GM18858 (cell line): ENCODE measurements around the gene BCL2L13.

Experiments used
- ATAC-seq: cut with Tn5 transposase; IDR thresholded peaks from one replicate; pipeline ENCODE4 v1.9.1; 2021; ENCODE audit not compliant: unreplicated experiment

BCL2L13 gene

GRCh38 chr22:17726006-17726927 is 87.7 kb downstream of the BCL2L13 start:
- no peak for ATAC-seq

- no peak for ATAC-seq
These were observed 88.7 kb downstream of the BCL2L13 start for GRCh38 chr22:17726928-17727897.

GRCh38 chr22:17728786-17729185 is 90.2 kb downstream of the BCL2L13 start:
- ATAC-seq, result no peak

- ATAC-seq, result no peak
These were observed 91.0 kb downstream of the BCL2L13 start for GRCh38 chr22:17729561-17729960.

GRCh38 chr22:17732251-17732854 is 93.8 kb downstream of the BCL2L13 start:
- ATAC-seq, result no peak

GRCh38 chr22:17733466-17733865 is 94.9 kb downstream of the BCL2L13 start:
- no peak for ATAC-seq

GRCh38 chr22:17734187-17734586 is 95.6 kb downstream of the BCL2L13 start:
- no peak for ATAC-seq

GRCh38 chr22:17738386-17739128 is 100.0 kb downstream of the BCL2L13 start:
- ATAC-seq, result no peak

- no peak for ATAC-seq
These were observed 100.8 kb downstream of the BCL2L13 start for GRCh38 chr22:17739196-17739975.

- ATAC-seq, result no peak
These were observed 103.4 kb downstream of the BCL2L13 start for GRCh38 chr22:17741866-17742526.

- ATAC-seq, result no peak
These were observed 104.0 kb downstream of the BCL2L13 start for GRCh38 chr22:17742527-17742902.

- ATAC-seq, result no peak
These were observed 105.3 kb downstream of the BCL2L13 start for GRCh38 chr22:17743661-17744411.

- ATAC-seq, result no peak
These were observed 105.9 kb downstream of the BCL2L13 start for GRCh38 chr22:17744430-17744829.

- ATAC-seq, result no peak
These were observed 108.4 kb downstream of the BCL2L13 start for GRCh38 chr22:17746916-17747315.

- ATAC-seq, result no peak
These were observed 110.2 kb downstream of the BCL2L13 start for GRCh38 chr22:17748555-17749353.

- no peak for ATAC-seq
These were observed 111.2 kb downstream of the BCL2L13 start for GRCh38 chr22:17749605-17750395.

GRCh38 chr22:17751596-17751995 is 113.0 kb downstream of the BCL2L13 start:
- no peak for ATAC-seq
